IgD-negative memory B cell (primary cell): ENCODE measurements around the gene SSTR3. TPM values are rescaled to one million over a fixed set of nuclear protein-coding genes. Genes with fewer than 3 reads are reported as not detected.

Experiments used
- H3K27ac Mint-ChIP-seq, 3 donors: one replicate each; pipeline ENCODE4 v1.8.0; 2020 to 2022; ENCODE audit warnings: mild to moderate bottlenecking in 3 of 3, mixed read lengths in 3 of 3, moderate library complexity in 1 of 3
- H3K27me3 Mint-ChIP-seq: one replicate; pipeline ENCODE4 v1.8.0; 2021; ENCODE audit warnings: mixed read lengths
- H3K36me3 Mint-ChIP-seq: one replicate; pipeline ENCODE4 v1.8.0; 2020; ENCODE audit warnings: mild to moderate bottlenecking, mixed read lengths
- H3K4me1 Mint-ChIP-seq, 3 donors: one replicate each; pipeline ENCODE4 v1.8.0; 2020 to 2022; ENCODE audit warnings: mixed read lengths in 3 of 3, mild to moderate bottlenecking in 1 of 3
- H3K4me3 Mint-ChIP-seq, 4 donors: one replicate each; pipeline ENCODE4 v1.8.0; 2020 to 2022; ENCODE audit warnings: mild to moderate bottlenecking in 4 of 4, mixed read lengths in 4 of 4, moderate library complexity in 3 of 4
- H3K9me3 Mint-ChIP-seq, 3 donors: one replicate each; pipeline ENCODE4 v1.8.0; 2020 to 2021; ENCODE audit warnings: mixed read lengths in 3 of 3, mild to moderate bottlenecking in 1 of 3
- polyA plus RNA-seq: library from polyadenylated mRNA; unstranded; fragments of 300-500 nt; fragmentation: Illumina TruSeq; gene quantifications from one replicate; pipeline ENCODE4 v1.2.3, GENCODE V29; 2021

The SSTR3 gene
- polyA plus RNA-seq, 1 donor from 2014 or later: 0.95 TPM

DNA sequence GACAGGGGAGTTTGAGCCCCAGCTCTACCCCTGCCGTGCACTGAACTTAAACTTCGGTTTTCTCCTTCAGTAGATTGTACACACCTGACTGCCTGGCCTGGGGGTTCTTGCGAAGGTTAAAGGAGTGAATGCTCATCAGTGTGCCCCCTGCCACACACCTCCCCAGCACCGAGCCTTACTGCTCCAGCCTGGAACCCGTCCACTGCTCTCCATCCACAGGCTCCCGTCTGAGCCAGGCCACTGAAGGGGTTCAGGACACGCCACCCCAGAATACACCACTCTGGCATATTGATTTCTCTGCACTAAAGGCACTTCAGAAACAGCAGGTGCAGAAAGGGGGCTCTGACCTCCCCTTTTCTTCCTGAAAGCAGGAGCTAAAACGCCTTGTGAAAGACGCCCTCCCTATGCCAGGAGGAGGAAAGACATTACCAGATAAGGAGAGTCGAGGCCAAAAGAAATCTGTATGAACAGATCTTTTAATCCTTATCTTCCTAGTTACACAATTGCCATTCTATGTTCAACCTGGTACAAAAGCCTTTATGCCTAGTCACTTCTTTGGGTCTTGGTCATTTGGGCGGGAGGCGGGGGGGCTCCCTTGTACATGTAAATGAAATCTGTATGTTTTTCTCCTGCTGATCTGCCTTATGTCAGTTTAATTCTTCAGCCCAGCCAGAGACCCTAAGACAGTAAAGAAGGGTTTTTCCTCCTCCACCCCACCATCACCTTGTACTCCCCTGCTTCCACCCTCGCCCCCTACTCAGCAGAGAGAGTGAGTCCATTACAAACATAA is 1.9 kb upstream of the SSTR3 start:
- no peaks in the 10 kb centered on the region for H3K36me3 Mint-ChIP-seq
- H3K4me1 Mint-ChIP-seq: peaks cover 10 to 27% (median 26%) of the 10 kb centered on the region in 3 donors
- H3K9me3 Mint-ChIP-seq: peaks cover 0 to 1% (median 0%) of the 10 kb centered on the region in 3 donors
- H3K27me3 Mint-ChIP-seq: no peaks in the 10 kb centered on the region
- H3K27ac Mint-ChIP-seq: peak overlapping the region in 1 of 3 donors; percentile 35
- H3K4me3 Mint-ChIP-seq: no peak overlapping the region

DNA sequence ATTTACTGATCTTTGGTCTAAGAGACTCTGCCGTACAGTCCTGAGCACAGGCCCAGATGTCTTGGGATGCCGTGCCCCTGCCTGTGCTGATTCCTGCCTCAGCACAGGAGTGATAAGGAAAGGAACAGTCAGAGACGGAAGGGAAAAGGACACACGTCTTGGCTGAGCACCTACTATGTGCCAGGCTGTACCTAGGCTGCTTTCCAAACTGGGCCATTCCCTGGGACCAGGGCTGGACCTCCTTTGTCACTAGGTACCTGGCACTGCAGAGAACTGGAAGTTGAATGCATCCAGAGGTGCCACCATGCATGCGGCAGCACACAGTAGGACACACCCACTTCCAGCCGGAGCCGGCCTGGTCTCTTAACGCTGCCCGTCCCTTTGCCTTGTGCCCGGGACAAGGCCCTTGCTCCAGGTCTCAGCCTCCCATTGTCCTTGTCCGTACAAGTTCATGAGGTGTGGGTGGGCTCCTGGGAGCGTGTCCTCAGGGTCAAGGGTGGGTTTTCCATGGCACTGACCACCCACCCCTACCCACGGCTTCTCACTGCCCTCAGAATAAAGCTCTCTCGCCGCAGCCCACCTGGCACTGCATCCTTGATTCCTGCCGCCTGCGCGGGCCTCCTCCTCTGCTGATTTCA is 1.1 kb upstream of the SSTR3 start:
- no peaks in the 10 kb centered on the region for H3K27me3 Mint-ChIP-seq

DNA sequence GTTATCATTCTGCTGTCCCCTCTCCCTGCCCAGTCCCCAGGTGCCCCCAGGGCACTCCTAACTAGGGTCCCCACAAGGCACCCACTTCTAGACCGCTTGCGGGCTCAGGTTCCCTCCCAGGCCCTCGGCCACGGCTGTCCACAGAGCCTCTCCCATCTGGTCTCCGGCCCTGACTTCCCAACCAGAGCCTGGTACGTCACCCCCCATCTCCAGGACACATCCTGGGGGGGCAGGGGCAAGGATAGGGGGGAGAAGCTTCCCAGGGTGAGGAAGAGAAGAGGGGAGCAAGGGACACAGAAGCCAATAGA is 457 bp downstream of the SSTR3 start:
- Mint-ChIP-seq H3K36me3 (no peaks in the 10 kb centered on the region), H3K27ac (no peak overlapping the region), H3K4me1 (peaks cover 0 to 12% (median 8%) of the 10 kb centered on the region in 3 donors), H3K27me3 (no peaks in the 10 kb centered on the region), H3K9me3 (no peaks in the 10 kb centered on the region), H3K4me3 (no peak overlapping the region)

More for the DNA sequence above, 1.1 kb upstream of the SSTR3 start:
- Mint-ChIP-seq H3K9me3 (peaks cover 0 to 1% (median 0%) of the 10 kb centered on the region in 3 donors), H3K4me1 (peaks cover 4 to 19% (median 18%) of the 10 kb centered on the region in 3 donors), H3K4me3 (no peak overlapping the region), H3K36me3 (no peaks in the 10 kb centered on the region), H3K27ac (no peak overlapping the region)

DNA sequence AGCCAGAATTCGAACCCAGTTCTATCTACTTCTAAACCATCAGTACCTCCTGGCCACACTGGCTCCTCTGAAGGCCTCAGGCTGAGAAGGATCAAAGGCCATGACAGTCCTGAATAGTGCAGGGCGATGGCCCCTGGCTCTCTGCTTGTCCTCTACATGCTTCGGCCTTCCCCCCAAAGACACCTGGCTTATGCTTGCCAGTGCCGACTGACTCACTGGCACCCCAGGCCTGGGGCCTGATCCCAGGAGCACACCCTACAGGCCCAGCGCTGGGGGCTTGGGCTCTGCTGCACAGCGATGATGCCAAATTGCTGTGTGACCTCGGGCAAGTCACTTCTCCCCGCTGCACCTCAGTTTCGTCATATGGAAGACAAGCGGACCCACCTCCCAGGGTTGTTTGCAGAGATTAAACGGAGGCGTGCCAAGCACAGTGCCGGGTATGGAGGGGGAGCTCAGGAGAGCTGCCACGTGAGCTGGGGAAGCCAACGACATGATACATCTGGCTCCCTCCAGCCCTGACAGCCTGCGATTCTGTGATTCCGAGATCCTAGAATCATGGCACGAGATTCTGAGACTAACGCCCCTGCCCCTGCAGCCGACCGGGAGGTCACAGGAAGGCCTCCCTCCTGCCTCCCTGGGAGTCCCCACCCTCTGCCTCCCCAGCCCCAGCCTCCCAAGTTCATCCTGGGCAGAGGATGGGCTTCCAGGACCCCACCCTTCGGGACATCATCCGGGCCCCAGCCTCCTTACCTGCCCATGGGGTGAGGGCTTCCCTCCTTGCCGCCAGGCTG is 1.0 kb downstream of the SSTR3 start:
- no peaks in the 10 kb centered on the region for H3K9me3 Mint-ChIP-seq
- no peaks in the 10 kb centered on the region for H3K27me3 Mint-ChIP-seq
- H3K27ac Mint-ChIP-seq: no peak overlapping the region
- H3K4me1 Mint-ChIP-seq: peaks cover 0 to 8% (median 4%) of the 10 kb centered on the region in 3 donors
- no peaks in the 10 kb centered on the region for H3K36me3 Mint-ChIP-seq
- no peak overlapping the region for H3K4me3 Mint-ChIP-seq

DNA sequence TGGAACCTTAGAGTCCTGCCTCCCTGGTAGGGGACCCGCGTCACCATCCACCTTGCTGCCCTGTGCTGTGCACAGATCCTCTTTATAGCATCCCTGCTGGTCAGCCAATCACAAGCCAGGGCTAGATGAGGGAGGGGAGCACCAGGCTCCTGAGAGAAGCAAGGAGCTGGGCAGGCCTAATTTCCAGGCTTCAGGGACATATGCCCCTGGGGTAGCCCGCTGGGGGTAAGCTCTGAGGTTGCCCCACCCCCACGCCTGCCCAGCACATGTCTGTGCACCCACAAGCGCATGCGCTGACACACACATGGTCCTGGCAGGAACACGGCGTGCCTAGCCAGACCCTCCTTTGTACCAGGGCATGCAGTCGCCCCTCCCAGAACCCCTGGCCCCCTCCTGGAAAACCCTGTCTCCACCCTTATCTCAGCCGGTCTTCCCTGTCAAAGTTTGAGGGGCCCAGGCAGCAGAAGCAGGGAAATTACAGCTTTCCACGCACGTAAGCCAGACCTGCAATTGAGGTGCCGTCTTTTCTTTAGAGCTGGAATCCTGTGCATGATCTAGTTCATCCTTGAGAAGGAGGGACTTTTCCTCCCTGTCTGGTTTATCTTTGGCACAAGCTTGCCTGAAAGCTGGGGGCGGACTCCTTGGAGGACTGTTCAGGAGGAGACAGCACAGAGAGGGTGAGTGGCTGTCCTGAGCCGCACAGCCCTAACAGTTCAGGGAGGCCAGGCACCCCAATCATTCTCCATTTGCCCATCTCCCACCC is 2.1 kb downstream of the SSTR3 start:
- Mint-ChIP-seq H3K4me3 (no peak overlapping the region), H3K9me3 (no peaks in the 10 kb centered on the region), H3K27me3 (no peaks in the 10 kb centered on the region), H3K4me1 (peaks cover 0 to 2% (median 0%) of the 10 kb centered on the region in 3 donors), H3K27ac (no peak overlapping the region), H3K36me3 (no peaks in the 10 kb centered on the region)

DNA sequence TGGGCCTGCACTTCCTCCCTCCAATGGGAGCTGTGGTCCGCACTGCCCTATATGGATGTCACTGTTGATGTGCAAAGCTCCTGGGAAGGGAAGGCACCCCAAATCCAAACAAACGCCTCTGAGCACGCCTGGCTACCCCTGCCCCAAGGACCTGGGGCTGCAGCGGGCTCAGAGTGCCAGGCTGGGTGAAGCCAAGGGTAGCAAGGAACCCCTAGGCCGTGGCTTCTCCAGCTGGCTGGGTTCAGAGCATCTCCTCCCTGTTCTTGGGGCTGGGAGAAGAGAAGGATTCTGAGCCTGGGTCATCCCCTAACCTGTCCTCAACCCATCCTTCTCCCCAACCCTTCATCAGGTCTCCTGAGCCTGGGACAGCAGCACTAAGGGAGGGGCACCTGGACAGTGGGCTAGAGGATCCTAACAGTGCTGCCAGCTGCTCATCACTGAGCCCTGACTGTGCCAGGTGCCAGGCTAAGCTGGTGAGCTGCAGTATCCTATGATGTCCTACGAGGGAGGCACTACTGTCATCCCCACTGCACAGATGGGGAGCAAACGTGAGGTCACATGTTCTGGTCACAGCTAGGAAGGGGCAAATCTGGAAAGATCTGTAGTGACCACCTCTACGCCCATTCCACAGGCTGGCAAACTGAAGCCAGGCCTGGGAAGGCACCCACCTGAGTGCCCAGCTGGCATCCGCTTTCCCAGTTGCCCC is 3.0 kb downstream of the SSTR3 start:
- Mint-ChIP-seq H3K36me3 (no peaks in the 10 kb centered on the region), H3K27me3 (no peaks in the 10 kb centered on the region), H3K4me1 (peaks cover 0 to 2% (median 0%) of the 10 kb centered on the region in 3 donors), H3K27ac (no peak overlapping the region), H3K4me3 (no peak overlapping the region), H3K9me3 (no peaks in the 10 kb centered on the region)

DNA sequence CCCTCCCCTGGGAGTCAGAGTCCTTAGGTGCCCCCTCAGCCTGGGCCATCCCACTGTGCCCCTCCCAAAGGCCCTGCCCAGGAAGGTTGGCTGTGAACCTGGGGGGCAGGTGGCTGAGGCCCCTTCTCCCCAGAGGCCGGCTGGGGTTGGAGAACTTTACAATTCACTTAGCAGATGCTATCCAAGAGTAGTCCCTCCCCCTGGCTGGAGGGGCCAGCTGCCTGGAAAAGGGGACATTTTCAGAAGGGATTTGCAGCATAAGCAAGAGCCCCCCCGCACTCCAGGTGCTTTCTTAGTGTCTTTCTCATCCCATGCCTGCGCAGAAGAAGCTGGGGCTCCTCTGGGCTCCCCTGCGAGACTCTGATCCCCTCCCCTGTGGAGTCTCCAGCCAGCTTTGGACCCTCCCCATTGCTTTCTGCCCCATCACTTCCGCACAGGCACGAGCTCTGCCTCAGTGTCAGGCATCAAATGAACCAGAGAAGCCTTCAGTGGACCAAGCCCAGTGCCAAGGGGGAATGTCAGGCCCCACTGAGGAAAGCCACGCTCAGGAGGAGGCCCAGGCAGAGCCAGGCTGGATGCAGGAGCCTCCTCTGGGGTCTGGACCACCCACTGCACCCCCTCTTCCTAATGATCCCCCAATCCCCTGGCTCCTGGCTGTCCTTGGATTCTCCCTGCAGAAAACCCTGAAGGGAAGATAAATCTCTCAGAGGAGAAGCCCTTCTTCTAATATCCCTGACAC is 3.7 kb downstream of the SSTR3 start:
- H3K27ac Mint-ChIP-seq: no peak overlapping the region
- no peaks in the 10 kb centered on the region for H3K9me3 Mint-ChIP-seq
- H3K4me3 Mint-ChIP-seq: no peak overlapping the region
- H3K36me3 Mint-ChIP-seq: no peaks in the 10 kb centered on the region
- H3K27me3 Mint-ChIP-seq: no peaks in the 10 kb centered on the region
- H3K4me1 Mint-ChIP-seq: peaks cover 0 to 2% (median 0%) of the 10 kb centered on the region in 3 donors

DNA sequence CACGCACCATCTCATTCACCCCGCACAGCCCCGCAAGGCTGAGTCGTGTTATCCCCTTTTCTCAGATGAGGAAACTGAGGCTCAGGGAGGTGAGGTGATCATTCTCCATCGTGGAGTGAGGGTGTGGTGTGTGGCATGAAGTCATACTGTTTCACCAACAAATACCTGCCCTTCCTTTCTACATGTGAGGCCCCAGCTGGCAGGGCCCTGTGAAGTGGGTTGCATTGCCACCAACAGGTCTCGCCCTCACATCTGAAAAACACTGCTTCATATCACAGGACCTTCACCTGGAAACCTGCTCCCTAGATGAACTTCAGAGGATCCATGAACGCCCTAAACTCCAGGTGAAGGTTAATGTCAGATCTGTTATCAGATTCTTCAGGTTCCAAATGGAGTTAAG is 4.3 kb downstream of the SSTR3 start:
- Mint-ChIP-seq H3K27me3 (no peaks in the 10 kb centered on the region), H3K4me1 (peaks cover 0 to 2% (median 0%) of the 10 kb centered on the region in 3 donors), H3K36me3 (no peaks in the 10 kb centered on the region), H3K4me3 (no peak overlapping the region), H3K9me3 (no peaks in the 10 kb centered on the region), H3K27ac (peak overlapping the region in 1 of 3 donors; percentile 16)

DNA sequence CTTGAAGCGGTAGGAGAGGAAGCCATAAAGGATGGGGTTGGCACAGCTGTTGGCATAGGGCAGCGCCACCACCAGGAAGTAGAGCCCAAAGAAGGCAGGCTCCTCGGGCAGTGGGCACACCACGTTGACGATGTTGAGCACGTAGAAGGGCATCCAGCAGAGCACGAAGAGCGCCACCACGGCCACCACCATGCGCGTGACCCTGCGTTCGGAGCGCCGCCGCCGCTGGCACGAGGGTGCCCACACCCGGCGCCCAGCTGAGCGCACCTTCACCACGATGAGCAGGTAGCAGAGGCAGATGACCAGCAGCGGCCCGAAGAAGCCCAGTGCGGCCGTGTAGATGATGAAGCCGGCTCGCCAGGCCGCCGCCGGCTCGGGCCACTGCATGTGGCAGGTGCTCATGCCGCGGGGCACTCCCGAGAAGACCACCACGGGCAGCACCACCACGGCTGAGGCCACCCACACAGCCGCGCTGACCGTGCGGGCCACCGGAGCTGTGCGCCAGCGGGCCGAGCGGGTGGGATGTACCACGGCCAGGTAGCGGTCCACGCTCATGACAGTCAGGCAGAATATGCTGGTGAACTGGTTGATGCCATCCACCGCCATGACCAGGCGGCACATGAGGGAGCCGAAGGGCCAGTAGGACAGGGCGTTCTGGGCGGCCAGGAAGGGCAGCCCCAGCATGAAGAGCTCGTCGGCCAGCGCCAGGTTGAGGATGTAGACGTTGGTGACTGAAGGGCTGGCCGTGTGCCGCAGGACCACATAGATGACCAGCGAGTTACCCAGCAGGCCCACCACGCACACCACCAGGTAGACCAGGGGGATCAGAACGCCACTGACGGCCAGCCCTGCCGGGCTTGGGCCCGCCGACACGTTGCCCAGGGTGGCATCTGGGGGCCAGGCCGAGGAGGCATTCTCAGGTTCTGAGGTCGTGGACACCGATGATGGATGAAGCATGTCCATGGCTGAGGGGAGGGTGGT is 5.1 kb downstream of the SSTR3 start:
- H3K4me3 Mint-ChIP-seq: no peak overlapping the region

DNA sequence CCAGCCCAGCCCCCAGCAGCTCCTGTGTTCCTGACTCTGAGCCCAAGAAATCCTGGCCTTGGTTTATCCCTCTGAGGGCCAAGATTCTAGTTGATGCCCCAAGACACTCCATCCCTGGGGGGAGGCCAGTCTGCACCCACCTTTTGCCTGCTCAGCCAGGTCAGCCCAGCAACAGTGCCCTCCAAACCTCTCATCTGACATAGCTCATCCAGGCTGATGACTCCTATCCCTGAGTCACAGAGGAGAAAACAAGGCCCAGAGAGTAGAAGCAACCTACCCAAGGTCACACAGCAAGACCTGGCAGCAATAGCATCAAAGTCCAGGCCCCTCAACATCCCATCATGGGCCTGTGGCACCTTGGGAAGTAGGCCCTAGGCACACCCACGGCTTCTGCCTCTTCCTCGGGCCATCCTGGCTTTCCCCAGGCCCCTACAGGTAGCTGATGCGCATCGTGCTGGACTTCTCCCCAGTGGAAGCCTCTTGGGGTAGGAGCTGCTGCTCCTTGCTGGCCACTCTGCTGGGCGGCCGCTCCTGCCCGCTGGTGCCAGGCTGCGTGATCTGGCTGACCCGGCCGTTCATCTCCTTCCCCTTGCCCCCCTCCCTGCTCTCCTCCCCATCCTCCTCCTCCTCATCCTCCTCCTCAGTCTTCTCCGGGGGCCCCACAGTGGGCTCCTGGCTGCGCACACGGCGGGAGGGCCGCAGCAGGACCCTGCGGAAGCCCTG is 6.0 kb downstream of the SSTR3 start:
- no peak overlapping the region for H3K4me3 Mint-ChIP-seq
- no peaks in the 10 kb centered on the region for H3K4me1 Mint-ChIP-seq
- no peaks in the 10 kb centered on the region for H3K27me3 Mint-ChIP-seq
- H3K27ac Mint-ChIP-seq: peak overlapping the region in 1 of 3 donors; percentile 23
- no peaks in the 10 kb centered on the region for H3K36me3 Mint-ChIP-seq
- H3K9me3 Mint-ChIP-seq: no peaks in the 10 kb centered on the region

More for the DNA sequence above, 5.1 kb downstream of the SSTR3 start:
- Mint-ChIP-seq H3K9me3 (no peaks in the 10 kb centered on the region), H3K27me3 (no peaks in the 10 kb centered on the region), H3K36me3 (no peaks in the 10 kb centered on the region), H3K4me1 (peaks cover 0 to under 1% (median 0%) of the 10 kb centered on the region in 3 donors), H3K27ac (peak overlapping the region in 1 of 3 donors; percentile 16)

DNA sequence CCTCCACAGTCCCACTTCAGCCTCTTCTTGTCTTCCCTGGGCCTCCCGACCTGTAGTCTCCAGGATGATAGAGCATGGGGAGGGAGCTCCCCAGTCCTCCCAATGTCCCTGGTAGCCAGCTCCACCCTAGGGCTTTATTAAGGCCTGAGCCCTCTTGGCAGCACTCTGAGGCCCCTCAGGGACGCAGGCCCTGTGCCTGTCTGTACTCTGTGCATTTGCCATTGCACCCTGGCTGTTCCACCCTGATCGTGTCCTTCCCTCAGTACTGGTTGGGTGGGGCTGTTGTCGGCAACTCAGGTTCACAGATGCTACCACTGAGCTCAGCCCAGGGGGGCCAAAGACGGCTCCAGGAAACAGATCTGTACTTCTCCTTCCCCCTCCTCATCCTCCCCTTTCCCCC is 7.2 kb downstream of the SSTR3 start:
- Mint-ChIP-seq H3K9me3 (no peaks in the 10 kb centered on the region), H3K36me3 (no peaks in the 10 kb centered on the region), H3K4me3 (no peak overlapping the region), H3K27ac (no peak overlapping the region), H3K4me1 (peaks cover 5 to 7% (median 7%) of the 10 kb centered on the region in 3 donors), H3K27me3 (no peaks in the 10 kb centered on the region)

DNA sequence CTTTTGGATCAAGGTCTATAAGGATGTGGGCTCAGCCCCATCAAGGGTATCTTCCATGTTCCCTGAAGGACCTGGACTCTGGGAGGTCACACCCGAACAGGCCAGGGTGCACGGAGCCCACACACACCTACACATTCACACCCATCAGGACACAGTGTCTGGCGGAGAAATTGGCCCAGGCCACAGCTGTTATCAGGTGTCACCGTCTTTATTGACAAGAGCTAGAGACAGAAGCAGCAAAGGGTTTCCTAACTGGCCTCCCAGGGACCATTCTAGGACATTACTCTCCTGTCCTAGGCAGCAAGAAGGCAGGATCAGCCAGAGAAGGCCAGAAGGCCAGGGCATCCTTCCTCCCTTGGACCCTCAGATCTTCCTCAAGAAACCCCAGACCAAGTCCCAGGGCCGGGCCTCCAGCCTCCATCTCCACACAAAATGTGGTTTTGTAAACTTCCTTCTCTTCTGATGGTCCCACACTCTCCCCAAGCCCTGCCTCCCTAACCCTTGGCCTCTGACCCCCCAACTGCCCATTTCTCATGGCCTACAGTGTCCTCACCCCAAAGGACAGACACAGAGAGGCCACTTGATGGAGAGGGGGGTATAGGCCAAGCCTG is 8.1 kb downstream of the SSTR3 start:
- Mint-ChIP-seq H3K27me3 (no peaks in the 10 kb centered on the region), H3K9me3 (no peaks in the 10 kb centered on the region), H3K4me3 (peak overlapping the region in 1 of 4 donors; percentile 63), H3K4me1 (peaks cover 5 to 10% (median 7%) of the 10 kb centered on the region in 3 donors), H3K27ac (no peak overlapping the region), H3K36me3 (no peaks in the 10 kb centered on the region)
